ENCODE measurements around the gene SMAD3. TPM values are rescaled to one million over a fixed set of nuclear protein-coding genes. Genes with fewer than 3 reads are reported as not detected.

The SMAD3 gene
- total and polyA plus RNA-seq, 2 of the 4 experiments (the other 2 are of a cell fraction) = 71.0 to 177 TPM

GRCh38 chr15:67022587-67023105 is 42.8 kb upstream of the SMAD3 start:
- Histone ChIP-seq H3K27me3 (ENCODE audit: control insufficient read depth, insufficient read depth, low read length) (no peaks in the 10 kb centered on the region), H3K14ac (replicated peaks; ENCODE audit: low read depth, low read length) (peak overlapping the region; percentile 50), H4K8ac (ENCODE audit: low read depth in 2 of 2, low read length in 2 of 2) (no peak overlapping the region), H3K27ac (ENCODE audit: insufficient read depth, low read length) (no peak overlapping the region), H2BK120ac (ENCODE audit: low read depth, low read length) (0 out of 2 replicates have a peak overlapping the region, but pooled peaks have one; percentile 19), H2BK15ac (ENCODE audit: low read depth, low read length) (peak overlapping the region; percentile 23; the same call in 1 of the 3 replicates), H2AK5ac (ENCODE audit: low read depth, low read length) (peak overlapping the region; percentile 56; the same call in 1 of the 2 replicates), H4K91ac (ENCODE audit: insufficient read depth, low read depth, low read length) (no peak overlapping the region), H3K4me3 (ENCODE audit: insufficient read depth, low read depth, low read length) (no peak overlapping the region), H2BK5ac (ENCODE audit: low read depth, low read length, poor library complexity, severe bottlenecking) (no peak overlapping the region), H3K18ac (ENCODE audit: low read depth, low read length) (no peak overlapping the region), H3K36me3 (ENCODE audit: control insufficient read depth, insufficient read depth, low read length) (no peaks in the 10 kb centered on the region), H3K23ac (ENCODE audit: low read depth, low read length) (no peak overlapping the region), H4K20me1 (ENCODE audit: insufficient read depth, low read length) (no peaks in the 10 kb centered on the region; the same call in 1 of the 2 replicates), H4K5ac (ENCODE audit: low read depth, low read length) (no peak overlapping the region), H2AFZ (replicated peaks; ENCODE audit: low read length, poor library complexity) (no peak overlapping the region), H3K4me1 (ENCODE audit: control insufficient read depth, insufficient read depth, low read length) (peaks cover 24% of the 10 kb centered on the region), H3K9me3 (ENCODE audit: control insufficient read depth, insufficient read depth, low read length) (no peaks in the 10 kb centered on the region), H3K79me1 (ENCODE audit: low read depth in 1 of 2, low read length in 2 of 2) (peaks cover 0 to 20% of the 10 kb centered on the region in 2 experiments; a peak in 2 of 4 replicates), H3K9ac (ENCODE audit: low read depth, low read length) (no peak overlapping the region), H3K4ac (ENCODE audit: low read depth, low read length) (peak overlapping the region; percentile 46; the same call in 1 of the 2 replicates), H3K56ac (ENCODE audit: extremely low read depth, insufficient read depth, low read length) (no peak overlapping the region), H2AK9ac (replicated peaks; ENCODE audit: low read depth, low read length, poor library complexity) (no peak overlapping the region), H3K4me2 (ENCODE audit: low read depth, low read length) (no peak overlapping the region), H2BK20ac (ENCODE audit: low read depth, low read length) (peak overlapping the region; percentile 77; the same call in 1 of the 2 replicates), H3K9me1 (ENCODE audit: insufficient read depth, low read length) (peaks cover 19% of the 10 kb centered on the region)
- ATAC-seq (ENCODE audit: low read depth) = no peak
- intact Hi-C loops (cut with micrococcal nuclease) = no loop called here
- dilution Hi-C loops (cut with HindIII; ENCODE audit: low sequenced_read_pairs, unreplicated experiment) = no loop called here
- in situ Hi-C loops (cut with MboI; ENCODE audit: low sequenced_read_pairs) = no loop called here
- no TSS peak for BruUV-seq (replicated peaks)
- CTCF ChIA-PET = no interaction called here
- TF ChIP-seq CTCF (conservative IDR thresholded peaks at IDR 0.05; ENCODE audit: low read depth, low read length) = no peak
- TF ChIP-seq POLR2A (IDR thresholded peaks at IDR 0.05; ENCODE audit: low read depth, low read length) = no peak
- no peak for TF ChIP-seq RAD21 (IDR thresholded peaks at IDR 0.05; ENCODE audit: low read length)
- no peak for TF ChIP-seq BHLHE40 (IDR thresholded peaks at IDR 0.05; ENCODE audit: low read depth, low read length)
- TF ChIP-seq FOS (IDR thresholded peaks at IDR 0.05; ENCODE audit: low read depth, low read length) = no peak
- TF ChIP-seq CHD1 (IDR thresholded peaks at IDR 0.05; ENCODE audit: low read depth, low read length) = no peak
- no peak for TF ChIP-seq RCOR1 (IDR thresholded peaks at IDR 0.05; ENCODE audit: insufficient replicate concordance, low read length)
- TF ChIP-seq MXI1 (IDR thresholded peaks at IDR 0.05; ENCODE audit: borderline replicate concordance, low read depth, low read length) = no peak
- no peak for TF ChIP-seq MAFK (IDR thresholded peaks at IDR 0.05; ENCODE audit: low read depth, low read length)
- no peak for TF ChIP-seq MAZ (IDR thresholded peaks at IDR 0.05; ENCODE audit: borderline replicate concordance, low read depth, low read length)
- TF ChIP-seq ELK1 (IDR thresholded peaks at IDR 0.05; ENCODE audit: borderline replicate concordance, low read depth, low read length) = no peak
- no peak for TF ChIP-seq RFX5 (IDR thresholded peaks at IDR 0.05; ENCODE audit: low read depth, low read length)
- no peak for TF ChIP-seq SMC3 (IDR thresholded peaks at IDR 0.05; ENCODE audit: low read depth, low read length)
- TF ChIP-seq USF2 (IDR thresholded peaks at IDR 0.05; ENCODE audit: low read depth, low read length) = no peak
- no peak for TF ChIP-seq CEBPB (IDR thresholded peaks at IDR 0.05; ENCODE audit: low read depth, low read length)
- DNase-seq = no peak
- POLR2A ChIA-PET (ENCODE audit: unreplicated experiment) = no interaction called here
